ENCODE data around the gene USP40.

USP40 gene

GRCh38 chr2:233492078-233492477, 74.5 kb downstream of the USP40 start:
- DNase-seq: no peak

GRCh38 chr2:233491326-233491725, 75.3 kb downstream of the USP40 start:
- no peak for DNase-seq

GRCh38 chr2:233490831-233491230, 75.8 kb downstream of the USP40 start:
- no peak for DNase-seq

- no peak for DNase-seq
Observed at GRCh38 chr2:233489666-233490065, 76.9 kb downstream of the USP40 start.

- no peak for DNase-seq
Observed at GRCh38 chr2:233489143-233489542, 77.4 kb downstream of the USP40 start.

- no peak for DNase-seq
Observed at GRCh38 chr2:233487748-233488345, 78.7 kb downstream of the USP40 start.

GRCh38 chr2:233486778-233487552, 79.6 kb downstream of the USP40 start:
- no peak for DNase-seq

GRCh38 chr2:233486357-233486756, 80.2 kb downstream of the USP40 start:
- no peak for DNase-seq

GRCh38 chr2:233485726-233486125, 80.9 kb downstream of the USP40 start:
- DNase-seq: no peak

- DNase-seq: no peak
Observed at GRCh38 chr2:233482616-233483015, 84.0 kb downstream of the USP40 start.

GRCh38 chr2:233481368-233482142, 85.0 kb downstream of the USP40 start:
- DNase-seq: no peak

- peak; percentile 17 to 29 for DNase-seq
Observed at GRCh38 chr2:233480490-233481202, 85.9 kb downstream of the USP40 start.

GRCh38 chr2:233479616-233480489, 86.7 kb downstream of the USP40 start:
- DNase-seq: no peak

- DNase-seq: no peak
Observed at GRCh38 chr2:233477548-233478433, 88.8 kb downstream of the USP40 start.

GRCh38 chr2:233476651-233477547, 89.7 kb downstream of the USP40 start:
- DNase-seq: no peak

- DNase-seq: no peak
Observed at GRCh38 chr2:233476063-233476410, 90.5 kb downstream of the USP40 start.

- no peak for DNase-seq
Observed at GRCh38 chr2:233474308-233475160, 92.0 kb downstream of the USP40 start.

- DNase-seq: no peak
Observed at GRCh38 chr2:233473878-233474277, 92.7 kb downstream of the USP40 start.

GRCh38 chr2:233473386-233473791, 93.2 kb downstream of the USP40 start:
- DNase-seq: no peak

All from Kasumi-1 (cell line).